SK-N-SH treated with all-trans-retinoic acid at 6 μM for 48 hours (cell line): ENCODE data around the gene ERH.

Experiments used
- ARNTL ChIP-seq: fragments of 450-650 bp; formaldehyde crosslinking; IDR thresholded peaks from 2 replicates; pipeline ENCODE4 v1.5.0; 2020; ENCODE audit warnings: low read depth, mild to moderate bottlenecking, moderate library complexity, borderline replicate concordance
- RARB ChIP-seq: fragments of 250-450 bp; sonication (Bioruptor Pico); IDR thresholded peaks from 2 replicates; pipeline ENCODE4 v1.8.0; 2021; ENCODE audit warnings: mild to moderate bottlenecking, moderate library complexity
- TF ChIP-seq, protein P1 (sequence below): fragments of 250-450 bp; sonication (Bioruptor Pico); IDR thresholded peaks from 2 replicates; pipeline ENCODE4 v1.8.0; 2020; ENCODE audit warnings: mild to moderate bottlenecking, moderate library complexity, borderline replicate concordance

- TF ChIP-seq ARNTL (no peak), RARB (CRISPR knock-in tag) (no peak)
- TF ChIP-seq, protein P1, sequence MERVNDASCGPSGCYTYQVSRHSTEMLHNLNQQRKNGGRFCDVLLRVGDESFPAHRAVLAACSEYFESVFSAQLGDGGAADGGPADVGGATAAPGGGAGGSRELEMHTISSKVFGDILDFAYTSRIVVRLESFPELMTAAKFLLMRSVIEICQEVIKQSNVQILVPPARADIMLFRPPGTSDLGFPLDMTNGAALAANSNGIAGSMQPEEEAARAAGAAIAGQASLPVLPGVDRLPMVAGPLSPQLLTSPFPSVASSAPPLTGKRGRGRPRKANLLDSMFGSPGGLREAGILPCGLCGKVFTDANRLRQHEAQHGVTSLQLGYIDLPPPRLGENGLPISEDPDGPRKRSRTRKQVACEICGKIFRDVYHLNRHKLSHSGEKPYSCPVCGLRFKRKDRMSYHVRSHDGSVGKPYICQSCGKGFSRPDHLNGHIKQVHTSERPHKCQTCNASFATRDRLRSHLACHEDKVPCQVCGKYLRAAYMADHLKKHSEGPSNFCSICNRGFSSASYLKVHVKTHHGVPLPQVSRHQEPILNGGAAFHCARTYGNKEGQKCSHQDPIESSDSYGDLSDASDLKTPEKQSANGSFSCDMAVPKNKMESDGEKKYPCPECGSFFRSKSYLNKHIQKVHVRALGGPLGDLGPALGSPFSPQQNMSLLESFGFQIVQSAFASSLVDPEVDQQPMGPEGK (CRISPR knock-in tag) = no peak
Measured at GRCh38 chr14:69339426-69339825, 58.7 kb downstream of the ERH start.
